Type B pancreatic cell (in vitro differentiated cells): ENCODE measurements around the gene ARHGAP36. TPM values are rescaled to one million over a fixed set of nuclear protein-coding genes. Genes with fewer than 3 reads are reported as not detected.

Experiments
- DNase-seq: peaks from one replicate; pipeline ENCODE4 v3.0.0; 2021; ENCODE audit warnings: mixed read lengths; ENCODE audit not compliant: unreplicated experiment; ENCODE audit errors: extremely low spot score
- H3K27ac Mint-ChIP-seq: 2 replicates; pipeline ENCODE4 v1.8.0; 2021; ENCODE audit warnings: mild to moderate bottlenecking, mixed read lengths
- H3K27me3 Mint-ChIP-seq: 2 replicates; pipeline ENCODE4 v1.8.0; 2021; ENCODE audit warnings: mixed read lengths
- H3K36me3 Mint-ChIP-seq: 2 replicates; pipeline ENCODE4 v1.8.0; 2021; ENCODE audit warnings: mixed read lengths
- H3K4me1 Mint-ChIP-seq: one replicate; pipeline ENCODE4 v1.8.0; 2021; ENCODE audit warnings: mixed read lengths; ENCODE audit not compliant: unreplicated experiment
- H3K4me3 Mint-ChIP-seq: 2 replicates; pipeline ENCODE4 v1.8.0; 2021; ENCODE audit warnings: mild to moderate bottlenecking, mixed read lengths
- H3K9me3 Mint-ChIP-seq: 2 replicates; pipeline ENCODE4 v1.8.0; 2021; ENCODE audit warnings: mixed read lengths
- total RNA-seq: library from RNA; stranded (reverse); gene quantifications from 2 replicates; pipeline ENCODE4 v1.2.1, GENCODE V29; 2021; ENCODE audit warnings: low replicate concordance
- TF ChIP-seq, protein P1 (sequence below): fragments of 200-600 bp; sonication (generic); conservative IDR thresholded peaks from 2 replicates; pipeline ENCODE4 v1.5.0; 2021; ENCODE audit warnings: antibody characterized with exemption, mild to moderate bottlenecking

ARHGAP36 gene
- total RNA-seq, 1 donor from 2014 or later: 0.92 TPM

DNA sequence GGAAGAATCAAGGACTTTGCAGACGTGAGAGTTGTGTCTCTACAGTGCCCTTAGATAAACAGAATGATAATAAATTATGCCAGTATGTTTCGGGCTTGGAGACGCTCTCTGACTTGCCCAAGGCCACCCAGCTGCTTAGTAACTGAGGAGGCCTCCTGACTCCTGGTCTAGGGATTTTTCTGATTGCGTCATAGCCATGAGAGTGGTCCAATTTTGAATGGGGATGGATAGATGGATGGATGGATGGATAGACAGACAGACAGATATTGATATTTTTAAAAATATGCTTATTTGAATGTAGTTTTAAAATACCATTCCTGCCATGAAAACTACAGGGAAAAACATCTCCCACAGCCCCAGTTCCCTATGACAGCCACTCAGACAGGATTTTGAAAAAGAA lies 15.5 kb downstream of the ARHGAP36 start:
- no peaks in the 10 kb centered on the region for H3K9me3 Mint-ChIP-seq
- peaks cover 9% of the 10 kb centered on the region for H3K27me3 Mint-ChIP-seq
- H3K4me1 Mint-ChIP-seq: no peaks in the 10 kb centered on the region
- no peak overlapping the region for H3K4me3 Mint-ChIP-seq
- TF ChIP-seq, protein P1, sequence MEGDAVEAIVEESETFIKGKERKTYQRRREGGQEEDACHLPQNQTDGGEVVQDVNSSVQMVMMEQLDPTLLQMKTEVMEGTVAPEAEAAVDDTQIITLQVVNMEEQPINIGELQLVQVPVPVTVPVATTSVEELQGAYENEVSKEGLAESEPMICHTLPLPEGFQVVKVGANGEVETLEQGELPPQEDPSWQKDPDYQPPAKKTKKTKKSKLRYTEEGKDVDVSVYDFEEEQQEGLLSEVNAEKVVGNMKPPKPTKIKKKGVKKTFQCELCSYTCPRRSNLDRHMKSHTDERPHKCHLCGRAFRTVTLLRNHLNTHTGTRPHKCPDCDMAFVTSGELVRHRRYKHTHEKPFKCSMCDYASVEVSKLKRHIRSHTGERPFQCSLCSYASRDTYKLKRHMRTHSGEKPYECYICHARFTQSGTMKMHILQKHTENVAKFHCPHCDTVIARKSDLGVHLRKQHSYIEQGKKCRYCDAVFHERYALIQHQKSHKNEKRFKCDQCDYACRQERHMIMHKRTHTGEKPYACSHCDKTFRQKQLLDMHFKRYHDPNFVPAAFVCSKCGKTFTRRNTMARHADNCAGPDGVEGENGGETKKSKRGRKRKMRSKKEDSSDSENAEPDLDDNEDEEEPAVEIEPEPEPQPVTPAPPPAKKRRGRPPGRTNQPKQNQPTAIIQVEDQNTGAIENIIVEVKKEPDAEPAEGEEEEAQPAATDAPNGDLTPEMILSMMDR: no peak
- no peaks in the 10 kb centered on the region for H3K36me3 Mint-ChIP-seq
- H3K27ac Mint-ChIP-seq: no peak overlapping the region
- no peak for DNase-seq

DNA sequence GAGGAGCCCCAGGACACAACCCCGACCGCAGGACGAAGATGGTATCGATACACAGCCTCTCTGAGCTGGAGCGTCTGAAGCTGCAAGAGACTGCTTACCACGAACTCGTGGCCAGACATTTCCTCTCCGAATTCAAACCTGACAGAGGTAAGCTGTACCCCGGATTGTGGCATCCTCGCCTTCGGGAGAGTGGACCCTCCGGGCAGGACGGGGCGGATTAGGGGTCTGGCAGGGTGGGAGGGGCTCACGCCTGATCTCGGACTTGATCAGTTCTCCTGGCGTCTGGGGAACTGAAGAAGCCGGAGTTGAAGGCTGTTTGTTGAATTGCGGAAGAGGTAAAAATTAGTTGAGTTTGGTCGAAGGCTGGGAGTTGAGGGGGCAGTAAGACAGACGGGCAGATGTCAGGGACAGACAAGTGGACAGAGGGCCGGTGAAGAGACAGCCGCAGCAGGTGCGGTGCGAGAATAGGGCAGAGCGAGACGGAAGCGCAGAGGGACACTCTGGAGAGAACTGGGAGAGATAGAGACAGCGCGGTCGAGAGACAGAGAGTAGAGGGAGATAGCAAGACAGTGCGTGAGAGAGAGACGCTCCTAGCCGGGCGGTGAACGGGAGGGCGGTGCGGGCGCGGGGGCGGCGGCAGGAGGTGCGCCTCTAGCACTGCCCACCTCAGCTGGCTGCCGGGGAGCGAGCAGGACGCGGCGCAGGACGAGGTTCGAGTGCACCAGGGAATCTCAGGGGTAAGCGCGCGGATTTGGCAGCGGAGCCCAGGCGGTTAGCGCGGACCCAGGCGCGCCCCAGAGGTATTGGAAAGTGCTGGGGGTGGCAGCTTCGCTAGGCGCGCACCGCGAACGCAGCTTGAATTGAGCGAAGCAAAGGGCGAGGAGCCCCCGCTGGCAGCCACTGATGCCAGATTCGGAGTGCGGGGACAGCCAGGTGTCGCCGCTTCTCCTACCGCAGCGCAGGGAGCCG lies 23.9 kb downstream of the ARHGAP36 start:
- no peak overlapping the region for H3K27ac Mint-ChIP-seq

DNA sequence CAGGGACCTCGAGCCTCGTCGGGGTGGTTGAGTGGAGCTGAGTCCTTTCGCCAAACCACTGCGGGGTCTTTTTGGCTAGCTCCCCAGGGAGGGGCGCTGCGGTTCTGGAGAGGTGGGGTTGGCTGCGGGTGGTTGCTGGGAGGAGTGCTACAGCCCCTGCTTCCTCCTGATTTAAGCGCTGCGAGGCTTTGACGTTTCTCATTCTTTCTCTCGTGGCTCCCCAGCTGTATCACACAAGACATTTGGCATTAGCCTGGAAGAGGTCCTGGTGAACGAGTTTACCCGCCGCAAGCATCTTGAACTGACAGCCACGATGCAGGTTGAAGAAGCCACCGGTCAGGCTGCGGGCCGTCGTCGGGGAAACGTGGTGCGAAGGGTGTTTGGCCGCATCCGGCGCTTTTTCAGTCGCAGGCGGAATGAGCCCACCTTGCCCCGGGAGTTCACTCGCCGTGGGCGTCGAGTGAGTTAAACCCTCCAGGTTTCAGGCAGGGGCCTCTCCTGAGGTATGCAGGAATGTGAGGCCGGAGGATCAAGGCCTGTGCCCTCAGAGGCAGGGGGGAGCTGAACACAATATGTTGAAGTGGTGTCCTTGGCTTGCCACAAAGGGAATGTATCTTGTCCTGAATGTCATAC lies 25.5 kb downstream of the ARHGAP36 start:
- Mint-ChIP-seq H3K9me3 (no peaks in the 10 kb centered on the region), H3K27ac (no peak overlapping the region), H3K4me3 (no peak overlapping the region), H3K36me3 (no peaks in the 10 kb centered on the region), H3K4me1 (peaks cover 4% of the 10 kb centered on the region), H3K27me3 (peaks cover 100% of the 10 kb centered on the region)
- TF ChIP-seq, protein P1: no peak
- no peak for DNase-seq

More for the DNA sequence above, 23.9 kb downstream of the ARHGAP36 start:
- peaks cover 4% of the 10 kb centered on the region for H3K4me1 Mint-ChIP-seq
- no peak for DNase-seq
- TF ChIP-seq, protein P1: no peak
- H3K36me3 Mint-ChIP-seq: no peaks in the 10 kb centered on the region
- peak overlapping the region; percentile 57 for H3K4me3 Mint-ChIP-seq
- peaks cover 93% of the 10 kb centered on the region for H3K27me3 Mint-ChIP-seq
- no peaks in the 10 kb centered on the region for H3K9me3 Mint-ChIP-seq

DNA sequence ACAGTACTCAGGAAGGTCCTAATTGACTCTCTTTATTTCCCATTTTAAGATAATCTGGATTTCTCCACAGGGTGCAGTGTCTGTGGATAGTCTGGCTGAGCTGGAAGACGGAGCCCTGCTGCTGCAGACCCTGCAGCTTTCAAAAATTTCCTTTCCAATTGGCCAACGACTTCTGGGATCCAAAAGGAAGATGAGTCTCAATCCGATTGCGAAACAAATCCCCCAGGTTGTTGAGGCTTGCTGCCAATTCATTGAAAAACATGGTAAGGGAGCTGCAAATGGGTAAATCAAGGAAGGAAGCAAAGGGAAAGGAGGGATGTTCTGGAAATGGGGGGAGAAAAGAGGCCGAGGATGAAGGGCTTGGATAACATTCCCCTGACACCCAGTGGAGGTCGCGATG lies 26.0 kb downstream of the ARHGAP36 start:
- TF ChIP-seq, protein P1: no peak
- Mint-ChIP-seq H3K36me3 (no peaks in the 10 kb centered on the region), H3K27ac (no peak overlapping the region), H3K27me3 (peaks cover 100% of the 10 kb centered on the region), H3K4me3 (no peak overlapping the region), H3K9me3 (no peaks in the 10 kb centered on the region), H3K4me1 (peaks cover 4% of the 10 kb centered on the region)
- DNase-seq: no peak

DNA sequence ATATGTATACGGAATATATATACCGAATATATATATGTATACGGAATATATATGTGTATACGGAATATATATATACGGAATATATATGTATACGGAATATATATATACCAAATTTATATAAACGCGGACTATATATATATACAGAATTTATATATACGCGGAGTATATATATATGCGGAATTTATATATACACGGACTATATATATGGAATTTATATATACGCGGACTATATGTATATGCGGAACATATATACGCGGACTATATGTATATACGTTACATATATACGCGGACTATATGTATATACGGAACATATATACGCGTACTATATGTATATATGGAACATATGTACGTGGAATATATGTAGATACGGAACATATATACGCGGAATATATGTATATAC lies 78.6 kb downstream of the ARHGAP36 start:
- Mint-ChIP-seq H3K27ac (no peak overlapping the region), H3K27me3 (no peaks in the 10 kb centered on the region), H3K36me3 (no peaks in the 10 kb centered on the region), H3K4me1 (no peaks in the 10 kb centered on the region), H3K9me3 (no peaks in the 10 kb centered on the region), H3K4me3 (no peak overlapping the region)
- TF ChIP-seq, protein P1: no peak
- DNase-seq: no peak
